ENCODE results near the gene CCDC78.
A peak's percentile ranks its signal among the peaks of the same experiment; 100 is the strongest.

CCDC78 gene

GRCh38 chr16:723695-724094 lies 2.5 kb downstream of the CCDC78 start:
- no peak for DNase-seq (ENCODE audit: low spot score)

GRCh38 chr16:722835-723633 lies 3.2 kb downstream of the CCDC78 start:
- DNase-seq (ENCODE audit: low spot score), result no peak

- DNase-seq (ENCODE audit: low spot score), result no peak
Observed at GRCh38 chr16:721765-722540, 4.3 kb downstream of the CCDC78 start.

GRCh38 chr16:720990-721764 lies 5.1 kb downstream of the CCDC78 start, which contains the start of gene ANTKMT:
TSS of gene ANTKMT (plus strand) at chr16:721146. CDS start at chr16:721275, 129 bp downstream.
- DNase-seq (ENCODE audit: low spot score), result peak; percentile 50

GRCh38 chr16:720447-720989 lies 5.7 kb downstream of the CCDC78 start:
- peak; percentile 50 for DNase-seq (ENCODE audit: low spot score)

GRCh38 chr16:719815-720446 lies 6.3 kb downstream of the CCDC78 start:
- no peak for DNase-seq (ENCODE audit: low spot score)

GRCh38 chr16:718922-719321 lies 7.3 kb downstream of the CCDC78 start:
- DNase-seq (ENCODE audit: low spot score), result no peak

GRCh38 chr16:718389-718788 lies 7.9 kb downstream of the CCDC78 start:
- DNase-seq (ENCODE audit: low spot score), result no peak

- DNase-seq (ENCODE audit: low spot score), result no peak
Observed at GRCh38 chr16:717450-718245, 8.6 kb downstream of the CCDC78 start.

- DNase-seq (ENCODE audit: low spot score), result no peak
Observed at GRCh38 chr16:716768-717325, 9.4 kb downstream of the CCDC78 start.

GRCh38 chr16:716200-716568 lies 10.1 kb downstream of the CCDC78 start:
- DNase-seq (ENCODE audit: low spot score), result no peak

GRCh38 chr16:715477-716199 lies 10.6 kb downstream of the CCDC78 start:
- DNase-seq (ENCODE audit: low spot score), result no peak

- peak; percentile 81 for DNase-seq (ENCODE audit: low spot score)
Observed at GRCh38 chr16:714558-715476, 11.4 kb downstream of the CCDC78 start, which contains the start of gene METRN. TSS of gene METRN (plus strand) at chr16:715118. CDS start at chr16:715290, 172 bp downstream.

- no peak for DNase-seq (ENCODE audit: low spot score)
Observed at GRCh38 chr16:714079-714478, 12.2 kb downstream of the CCDC78 start.

- peak; percentile 87 for DNase-seq (ENCODE audit: low spot score)
Observed at GRCh38 chr16:712740-713250, 13.4 kb downstream of the CCDC78 start.

- no peak for DNase-seq (ENCODE audit: low spot score)
Observed at GRCh38 chr16:711548-712320, 14.5 kb downstream of the CCDC78 start.

GRCh38 chr16:711084-711483 lies 15.2 kb downstream of the CCDC78 start:
- no peak for DNase-seq (ENCODE audit: low spot score)
